AG09309 (cell line): ENCODE data around the gene TICAM1.
"Not testable (repeated sequence)": the region's sequence is repeated elsewhere in the genome, so short reads cannot be mapped to it uniquely, and the experiment has no call there.

Source experiments
- DNase-seq: peaks from one replicate; pipeline ENCODE4 v3.0.0-alpha.2; 2010; ENCODE audit warnings: low read depth
- H3K4me3 ChIP-seq: 2 replicates; pipeline ENCODE4 v1.5.1; 2011; ENCODE audit warnings: mild to moderate bottlenecking, low read depth, low read length, moderate library complexity; ENCODE audit not compliant: control insufficient read depth
- TF ChIP-seq, protein P1 (sequence below): IDR thresholded peaks from 2 replicates; pipeline ENCODE4 v1.5.1; 2011; ENCODE audit warnings: mild to moderate bottlenecking, low read depth, low read length, inconsistent platforms; ENCODE audit not compliant: insufficient read depth, control insufficient read depth; ENCODE audit errors: missing control alignments

The TICAM1 gene

DNA sequence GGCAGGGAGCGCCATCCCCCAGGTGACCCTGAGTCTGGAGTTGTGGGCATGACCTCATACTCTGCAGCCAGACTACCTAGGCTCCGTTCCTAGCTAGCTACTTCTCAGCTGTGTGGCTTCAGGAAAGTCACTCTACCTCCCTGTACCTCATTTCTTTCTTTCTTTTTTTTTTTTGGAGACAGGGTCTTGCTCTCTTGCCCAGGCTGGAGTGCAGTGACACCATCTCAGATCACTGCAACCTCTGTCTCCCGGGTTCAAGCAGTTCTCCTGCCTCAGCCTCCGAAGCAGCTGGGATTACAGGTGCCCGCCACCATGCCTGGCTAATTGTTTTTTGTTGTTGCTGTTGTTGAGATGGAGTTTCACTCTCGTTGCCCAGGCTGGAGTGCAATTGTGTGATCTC lies 21.0 kb upstream of the TICAM1 start:
- H3K4me3 ChIP-seq, result no peak overlapping the region
- DNase-seq, result no peak
- TF ChIP-seq, protein P1, sequence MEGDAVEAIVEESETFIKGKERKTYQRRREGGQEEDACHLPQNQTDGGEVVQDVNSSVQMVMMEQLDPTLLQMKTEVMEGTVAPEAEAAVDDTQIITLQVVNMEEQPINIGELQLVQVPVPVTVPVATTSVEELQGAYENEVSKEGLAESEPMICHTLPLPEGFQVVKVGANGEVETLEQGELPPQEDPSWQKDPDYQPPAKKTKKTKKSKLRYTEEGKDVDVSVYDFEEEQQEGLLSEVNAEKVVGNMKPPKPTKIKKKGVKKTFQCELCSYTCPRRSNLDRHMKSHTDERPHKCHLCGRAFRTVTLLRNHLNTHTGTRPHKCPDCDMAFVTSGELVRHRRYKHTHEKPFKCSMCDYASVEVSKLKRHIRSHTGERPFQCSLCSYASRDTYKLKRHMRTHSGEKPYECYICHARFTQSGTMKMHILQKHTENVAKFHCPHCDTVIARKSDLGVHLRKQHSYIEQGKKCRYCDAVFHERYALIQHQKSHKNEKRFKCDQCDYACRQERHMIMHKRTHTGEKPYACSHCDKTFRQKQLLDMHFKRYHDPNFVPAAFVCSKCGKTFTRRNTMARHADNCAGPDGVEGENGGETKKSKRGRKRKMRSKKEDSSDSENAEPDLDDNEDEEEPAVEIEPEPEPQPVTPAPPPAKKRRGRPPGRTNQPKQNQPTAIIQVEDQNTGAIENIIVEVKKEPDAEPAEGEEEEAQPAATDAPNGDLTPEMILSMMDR, result no peak

DNA sequence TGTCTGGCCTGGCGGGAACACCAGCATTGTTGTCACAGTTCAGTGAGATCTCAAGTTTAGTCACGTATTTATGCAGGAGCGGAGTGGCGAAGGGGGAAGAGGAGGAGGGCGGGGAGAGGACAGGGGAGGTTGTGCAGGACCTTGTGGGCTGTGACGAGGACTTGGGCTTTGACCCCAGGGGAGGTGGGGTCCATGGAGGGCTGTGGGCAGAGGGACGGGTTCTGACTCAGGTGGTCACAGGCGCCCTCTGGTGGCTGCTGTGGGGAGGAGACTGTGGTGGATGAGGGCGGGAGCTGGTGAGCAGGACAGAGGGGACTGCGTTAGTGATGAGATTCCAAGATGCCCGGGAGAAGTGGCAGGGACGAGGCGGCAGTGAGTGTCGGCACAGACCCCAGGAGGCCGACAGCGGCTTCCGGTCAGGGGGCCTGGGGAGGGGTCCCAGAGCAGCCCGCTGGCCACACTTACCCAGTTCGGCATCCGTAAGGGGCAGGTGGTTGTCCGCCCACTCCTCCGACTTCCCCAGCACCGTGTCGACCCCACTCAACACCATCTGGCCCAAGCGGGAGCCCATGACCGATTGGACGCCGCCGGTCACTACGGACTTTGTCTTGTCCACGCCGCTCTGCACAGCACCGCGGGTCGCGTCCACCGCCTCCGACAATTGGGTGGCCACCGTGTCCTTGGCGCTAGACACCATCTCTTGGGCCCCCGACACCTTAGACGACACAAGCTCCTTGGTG lies 20.2 kb upstream of the TICAM1 start:
- H3K4me3 ChIP-seq, result no peak overlapping the region
- TF ChIP-seq, protein P1, result peak; percentile 88
- DNase-seq, result no peak

DNA sequence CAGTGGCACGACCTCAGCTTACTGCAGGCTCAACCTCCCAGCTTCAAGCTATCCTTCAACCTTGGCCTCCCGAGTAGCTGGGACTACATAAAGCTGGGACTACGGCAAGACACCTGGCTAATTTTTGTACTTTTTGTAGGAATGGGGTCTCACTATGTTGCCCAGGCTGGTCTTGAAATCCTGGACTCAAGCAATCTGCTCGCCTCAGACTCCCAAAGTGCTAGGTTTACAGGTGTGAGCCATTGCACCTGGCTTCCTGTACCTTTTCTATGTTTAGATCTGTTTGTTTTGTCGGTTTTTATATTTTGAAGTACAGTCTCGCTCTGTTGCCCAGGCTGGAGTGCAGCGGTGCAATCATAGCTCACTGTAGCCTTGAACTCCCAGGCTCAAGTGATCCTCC lies 17.5 kb upstream of the TICAM1 start:
- TF ChIP-seq, protein P1, result no peak
- H3K4me3 ChIP-seq, result no peak overlapping the region
- no peak for DNase-seq

DNA sequence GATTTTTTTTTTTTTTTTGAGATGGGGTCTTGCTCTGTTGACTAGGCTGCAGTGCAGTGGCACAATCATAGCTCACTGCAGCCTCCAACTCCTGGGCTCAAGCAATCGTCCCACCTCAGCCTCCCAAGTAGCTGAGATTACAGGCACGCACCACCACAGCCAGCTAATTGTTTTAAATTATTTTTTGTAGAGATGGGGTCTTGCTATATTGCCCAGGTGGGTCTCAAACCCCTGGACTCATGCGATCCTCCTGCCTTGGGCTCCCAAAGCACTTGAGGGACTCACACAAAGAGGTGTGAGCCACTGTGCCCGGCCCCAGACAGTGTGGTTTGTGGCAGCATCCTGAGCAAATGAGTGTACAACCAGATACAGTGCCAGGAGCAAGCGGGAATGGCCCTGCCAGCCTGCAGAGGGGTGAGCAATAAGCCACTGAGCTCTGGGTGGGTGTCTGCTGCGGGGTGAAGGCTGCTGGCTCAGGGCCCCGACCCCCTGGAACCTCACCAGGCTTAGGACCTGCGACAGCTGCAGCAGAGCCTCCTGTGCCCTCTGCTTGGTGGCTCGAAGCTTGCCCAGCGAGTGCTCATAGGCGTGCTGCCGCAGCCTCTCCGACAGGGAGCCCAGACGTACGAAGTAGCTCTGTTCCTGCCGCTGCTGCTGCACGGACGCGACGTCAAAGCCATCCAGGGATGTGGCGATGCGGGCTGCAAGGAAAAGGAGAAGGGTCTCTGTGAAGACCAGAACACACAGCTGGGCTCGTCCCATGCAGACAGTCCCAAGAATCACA lies 15.9 kb upstream of the TICAM1 start:
- TF ChIP-seq, protein P1, result no peak

DNA sequence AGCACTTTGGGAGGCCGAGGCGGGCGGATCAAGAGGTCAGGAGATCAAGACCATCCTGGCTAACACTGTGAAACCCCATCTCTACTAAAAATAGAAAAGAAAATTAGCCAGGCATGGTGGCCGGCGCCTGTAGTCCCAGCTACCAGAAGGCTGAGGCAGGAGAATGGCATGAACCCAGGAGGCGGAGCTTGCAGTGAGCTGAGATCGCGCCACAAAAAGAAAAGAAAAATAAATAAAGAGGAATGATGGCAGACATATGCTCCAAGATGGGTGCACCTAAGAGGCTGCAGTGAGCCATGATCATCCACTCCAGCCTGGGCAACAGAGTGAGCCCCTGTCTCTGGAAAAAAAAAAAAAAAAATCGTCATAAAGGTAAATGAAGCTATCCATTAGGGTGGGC lies 14.5 kb upstream of the TICAM1 start:
- DNase-seq, H3K4me3 ChIP-seq: not testable (repeated sequence)

More for the DNA sequence above, 15.9 kb upstream of the TICAM1 start:
- DNase-seq, result no peak
- no peak overlapping the region for H3K4me3 ChIP-seq

DNA sequence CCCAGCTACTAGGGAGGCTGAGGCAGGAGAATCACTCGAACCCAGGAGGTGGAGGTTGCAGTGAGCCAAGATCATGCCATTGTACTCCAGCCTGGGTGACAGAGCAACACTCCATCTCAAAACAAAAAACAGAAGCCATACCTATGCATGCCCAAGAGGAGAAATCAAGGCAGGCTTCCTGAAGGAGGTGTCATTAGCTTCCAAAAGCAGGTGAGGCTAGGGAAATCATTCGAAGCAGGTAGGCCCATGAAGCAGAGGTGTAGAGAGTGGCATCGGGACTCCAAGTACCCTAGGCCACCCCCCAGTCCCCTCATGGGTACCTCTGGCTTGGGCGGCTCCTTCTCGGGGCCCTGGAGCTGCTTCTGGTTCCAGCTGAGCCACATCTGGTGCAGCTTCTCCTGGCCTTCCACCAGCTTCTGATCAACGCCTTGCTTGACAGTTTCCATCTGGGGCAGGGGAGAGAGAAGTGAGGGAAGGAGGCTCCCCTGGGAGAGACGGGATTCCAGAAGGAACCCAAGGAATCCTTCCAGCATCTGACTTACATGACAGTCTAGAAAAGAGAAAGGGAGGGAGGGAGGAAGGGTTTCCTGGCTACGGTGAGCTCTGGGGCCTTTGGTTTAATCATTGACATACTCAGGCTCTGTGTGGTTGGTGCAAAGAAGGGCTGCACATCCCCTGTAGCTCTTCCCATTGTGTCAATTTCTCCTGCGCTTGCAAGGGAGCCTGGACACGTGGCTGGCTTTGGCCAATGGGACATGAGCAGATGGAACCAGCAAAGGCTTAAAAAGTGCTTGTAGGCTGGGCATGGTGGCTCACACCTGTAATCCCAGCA lies 13.1 kb upstream of the TICAM1 start:
- DNase-seq, result no peak
- no peak overlapping the region for H3K4me3 ChIP-seq
- TF ChIP-seq, protein P1, result no peak
